SW 1271 (cell line): ENCODE data around the gene ZRANB1.

ENCODE experiments used
- DNase-seq, 2 experiments: peaks; one replicate each; lab custom pipeline; 2025; lab: John Stamatoyannopoulos, UW

ZRANB1 gene

GRCh38 chr10:125035588-125036295, 93.8 kb downstream of the ZRANB1 start:
- DNase-seq: no peak

GRCh38 chr10:125037145-125037877, 95.4 kb downstream of the ZRANB1 start:
- no peak for DNase-seq
